GM06990 (cell line): ENCODE data around the gene HCLS1.

Source experiments
- DNase-seq: peaks from one replicate; pipeline ENCODE4 v3.0.0-alpha.2; 2011; ENCODE audit not compliant: insufficient read length; ENCODE audit errors: extremely low read depth
- H3K27me3 ChIP-seq: replicated peaks from 2 replicates; pipeline ENCODE4 v1.6.0; 2011; ENCODE audit warnings: low read length; ENCODE audit not compliant: control insufficient read depth, insufficient read depth
- H3K36me3 ChIP-seq: 2 replicates; pipeline ENCODE4 v1.5.1; 2011; ENCODE audit warnings: low read length; ENCODE audit not compliant: control insufficient read depth, insufficient read depth
- H3K4me3 ChIP-seq: replicated peaks from 2 replicates; pipeline ENCODE4 v1.5.1; 2011; ENCODE audit warnings: low read depth, mild to moderate bottlenecking, control low read depth, low read length
- TF ChIP-seq, protein P1 (sequence below): IDR thresholded peaks from 2 replicates; pipeline ENCODE4 v1.5.1; 2011; ENCODE audit warnings: low read length, control low read depth, mild to moderate bottlenecking, inconsistent platforms; ENCODE audit not compliant: insufficient read depth, poor library complexity, severe bottlenecking

Gene HCLS1

DNA sequence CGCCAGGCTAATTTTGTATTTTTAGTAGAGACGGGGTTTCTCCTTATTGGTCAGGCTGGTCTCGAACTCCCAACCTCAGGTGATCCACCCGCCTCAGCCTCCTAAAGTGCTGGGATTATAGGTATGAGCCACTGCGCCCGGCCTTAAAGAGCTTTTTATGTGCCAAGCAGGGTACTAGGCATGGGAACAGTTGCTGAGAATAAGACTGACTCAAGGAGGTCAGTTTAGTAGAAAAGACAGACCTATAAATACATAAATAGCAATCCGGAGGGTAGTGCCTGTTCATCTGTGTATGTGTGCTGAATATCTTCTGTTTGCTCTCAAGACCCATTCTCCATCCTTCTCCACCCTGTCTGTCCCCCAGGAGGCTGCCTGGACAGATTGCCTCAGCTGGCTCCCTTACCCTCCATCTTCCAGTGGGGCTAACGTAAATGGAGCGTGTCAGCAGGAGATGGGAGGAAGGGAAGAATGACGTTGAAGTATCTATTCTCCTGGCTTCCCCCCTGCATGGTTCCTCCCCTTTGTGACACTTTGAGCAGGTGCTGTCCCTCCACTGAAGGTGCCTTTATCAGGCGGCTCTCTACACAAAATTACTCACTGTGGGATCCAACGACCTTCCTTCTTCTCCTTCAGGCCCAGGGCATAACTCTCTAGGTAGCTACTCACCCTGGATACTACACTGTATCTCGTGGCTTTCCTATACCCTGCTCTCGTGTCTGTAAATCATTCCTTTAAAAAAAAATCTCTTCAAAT, 36.4 kb downstream of the HCLS1 start:
- H3K27me3 ChIP-seq: no peaks in the 10 kb centered on the region; the same call in 1 of the 2 replicates
- no peak for DNase-seq
- H3K4me3 ChIP-seq: no peak overlapping the region
- TF ChIP-seq, protein P1, sequence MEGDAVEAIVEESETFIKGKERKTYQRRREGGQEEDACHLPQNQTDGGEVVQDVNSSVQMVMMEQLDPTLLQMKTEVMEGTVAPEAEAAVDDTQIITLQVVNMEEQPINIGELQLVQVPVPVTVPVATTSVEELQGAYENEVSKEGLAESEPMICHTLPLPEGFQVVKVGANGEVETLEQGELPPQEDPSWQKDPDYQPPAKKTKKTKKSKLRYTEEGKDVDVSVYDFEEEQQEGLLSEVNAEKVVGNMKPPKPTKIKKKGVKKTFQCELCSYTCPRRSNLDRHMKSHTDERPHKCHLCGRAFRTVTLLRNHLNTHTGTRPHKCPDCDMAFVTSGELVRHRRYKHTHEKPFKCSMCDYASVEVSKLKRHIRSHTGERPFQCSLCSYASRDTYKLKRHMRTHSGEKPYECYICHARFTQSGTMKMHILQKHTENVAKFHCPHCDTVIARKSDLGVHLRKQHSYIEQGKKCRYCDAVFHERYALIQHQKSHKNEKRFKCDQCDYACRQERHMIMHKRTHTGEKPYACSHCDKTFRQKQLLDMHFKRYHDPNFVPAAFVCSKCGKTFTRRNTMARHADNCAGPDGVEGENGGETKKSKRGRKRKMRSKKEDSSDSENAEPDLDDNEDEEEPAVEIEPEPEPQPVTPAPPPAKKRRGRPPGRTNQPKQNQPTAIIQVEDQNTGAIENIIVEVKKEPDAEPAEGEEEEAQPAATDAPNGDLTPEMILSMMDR: no peak
- H3K36me3 ChIP-seq: no peaks in the 10 kb centered on the region; the same call in 1 of the 2 replicates

DNA sequence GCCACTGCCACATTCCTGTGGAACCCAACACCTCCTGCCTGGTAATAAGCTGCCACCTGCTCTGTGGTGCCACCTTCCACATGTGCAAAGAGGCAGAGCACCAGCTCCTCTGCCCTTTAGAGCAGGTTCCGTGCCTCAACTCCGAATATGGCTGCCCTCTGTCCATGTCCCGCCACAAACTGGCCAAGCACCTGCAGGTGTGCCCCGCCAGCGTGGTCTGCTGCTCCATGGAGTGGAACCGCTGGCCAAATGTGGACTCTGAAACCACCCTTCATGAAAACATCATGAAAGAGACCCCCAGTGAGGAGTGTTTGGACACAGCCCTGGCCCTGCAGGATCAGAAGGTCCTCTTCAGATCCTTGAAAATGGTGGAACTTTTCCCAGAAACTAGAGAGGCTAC, 39.2 kb downstream of the HCLS1 start:
- TF ChIP-seq, protein P1: no peak
- H3K4me3 ChIP-seq: no peak overlapping the region
- no peak for DNase-seq
- no peaks in the 10 kb centered on the region for H3K36me3 ChIP-seq
- H3K27me3 ChIP-seq: no peaks in the 10 kb centered on the region; the same call in 1 of the 2 replicates

DNA sequence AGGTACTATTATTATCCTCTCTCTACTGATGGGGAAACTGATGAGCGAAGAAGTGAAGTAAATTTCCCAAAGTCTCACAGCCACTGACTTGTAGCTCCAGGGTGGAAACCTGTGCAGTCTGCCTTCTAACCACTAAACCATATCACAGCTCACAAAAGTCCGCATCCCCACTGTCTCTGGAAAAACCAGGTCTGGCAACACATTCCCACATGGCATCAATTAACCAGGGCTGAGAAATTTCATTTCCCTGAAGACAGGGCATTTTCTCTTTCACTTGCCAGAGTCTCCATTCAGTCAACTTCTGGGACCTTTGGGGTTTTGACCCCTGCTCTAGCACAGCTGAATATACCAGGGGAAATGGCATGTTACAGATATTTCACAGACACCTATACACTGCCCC, 41.0 kb downstream of the HCLS1 start:
- Histone ChIP-seq H3K36me3 (no peaks in the 10 kb centered on the region), H3K27me3 (no peaks in the 10 kb centered on the region; the same call in 1 of the 2 replicates), H3K4me3 (no peak overlapping the region)
- DNase-seq: no peak
- TF ChIP-seq, protein P1: no peak

DNA sequence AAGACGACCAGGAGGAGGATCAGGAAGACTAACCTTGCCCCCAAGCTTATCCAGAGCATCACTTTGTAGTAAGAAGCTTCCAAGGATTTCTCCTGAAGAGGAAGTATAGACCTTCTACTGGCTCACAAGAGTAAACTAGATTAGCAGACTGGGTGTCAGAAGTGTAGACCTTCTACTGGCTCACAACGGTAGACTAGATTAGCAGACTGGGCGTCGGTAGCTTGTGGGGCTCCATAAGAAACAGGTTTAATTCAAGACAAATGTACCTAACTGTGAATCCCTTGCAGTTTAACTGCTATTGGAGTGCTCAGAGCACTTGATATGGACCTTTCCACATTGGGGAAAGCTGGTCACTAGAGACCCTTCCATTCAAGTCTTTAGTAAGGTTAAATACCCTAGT, 54.6 kb downstream of the HCLS1 start:
- Histone ChIP-seq H3K4me3 (no peak overlapping the region), H3K27me3 (no peaks in the 10 kb centered on the region), H3K36me3 (no peaks in the 10 kb centered on the region)
- TF ChIP-seq, protein P1: no peak
- no peak for DNase-seq

GRCh38 chr3:121604759-121605158, 55.9 kb downstream of the HCLS1 start:
- TF ChIP-seq, protein P1: no peak
- no peak for DNase-seq
- H3K36me3 ChIP-seq: no peaks in the 10 kb centered on the region
- no peak overlapping the region for H3K4me3 ChIP-seq
- H3K27me3 ChIP-seq: no peaks in the 10 kb centered on the region
